Right lobe of liver (tissue), 4 donors: ENCODE measurements around the gene SLC36A1.

Source experiments
- POLR2A ChIP-seq: fragments of 450-650 bp; IDR thresholded peaks from one replicate; pipeline ENCODE4 v1.6.1; 2017; ENCODE audit warnings: antibody characterized with exemption, mild to moderate bottlenecking
- TF ChIP-seq, protein P1 (sequence below), 4 donors: fragments of 200-600 bp in 3 of 4; fragments of 450-650 bp in 1 of 4; IDR thresholded peaks; one replicate each; pipeline versions ENCODE4 v1.5.1 to v1.8.0; 2016 to 2022; ENCODE audit warnings: antibody characterized with exemption in 4 of 4, mild to moderate bottlenecking in 2 of 4
- donor health status: DM: no; HTN: no; CAD: no.
- donor health status: DM: no; HTN: no; CAD: no.
- donor health status: DM: no; HTN: yes; CAD: no.

- TF ChIP-seq POLR2A: no peak
- TF ChIP-seq, protein P1, sequence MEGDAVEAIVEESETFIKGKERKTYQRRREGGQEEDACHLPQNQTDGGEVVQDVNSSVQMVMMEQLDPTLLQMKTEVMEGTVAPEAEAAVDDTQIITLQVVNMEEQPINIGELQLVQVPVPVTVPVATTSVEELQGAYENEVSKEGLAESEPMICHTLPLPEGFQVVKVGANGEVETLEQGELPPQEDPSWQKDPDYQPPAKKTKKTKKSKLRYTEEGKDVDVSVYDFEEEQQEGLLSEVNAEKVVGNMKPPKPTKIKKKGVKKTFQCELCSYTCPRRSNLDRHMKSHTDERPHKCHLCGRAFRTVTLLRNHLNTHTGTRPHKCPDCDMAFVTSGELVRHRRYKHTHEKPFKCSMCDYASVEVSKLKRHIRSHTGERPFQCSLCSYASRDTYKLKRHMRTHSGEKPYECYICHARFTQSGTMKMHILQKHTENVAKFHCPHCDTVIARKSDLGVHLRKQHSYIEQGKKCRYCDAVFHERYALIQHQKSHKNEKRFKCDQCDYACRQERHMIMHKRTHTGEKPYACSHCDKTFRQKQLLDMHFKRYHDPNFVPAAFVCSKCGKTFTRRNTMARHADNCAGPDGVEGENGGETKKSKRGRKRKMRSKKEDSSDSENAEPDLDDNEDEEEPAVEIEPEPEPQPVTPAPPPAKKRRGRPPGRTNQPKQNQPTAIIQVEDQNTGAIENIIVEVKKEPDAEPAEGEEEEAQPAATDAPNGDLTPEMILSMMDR (IDR thresholded peaks at IDR 0.05): no peak
Measured at GRCh38 chr5:151480384-151481293, 33.2 kb downstream of the SLC36A1 start.
